ENCODE results near the gene RAB30.

- TF ChIP-seq, protein P1, sequence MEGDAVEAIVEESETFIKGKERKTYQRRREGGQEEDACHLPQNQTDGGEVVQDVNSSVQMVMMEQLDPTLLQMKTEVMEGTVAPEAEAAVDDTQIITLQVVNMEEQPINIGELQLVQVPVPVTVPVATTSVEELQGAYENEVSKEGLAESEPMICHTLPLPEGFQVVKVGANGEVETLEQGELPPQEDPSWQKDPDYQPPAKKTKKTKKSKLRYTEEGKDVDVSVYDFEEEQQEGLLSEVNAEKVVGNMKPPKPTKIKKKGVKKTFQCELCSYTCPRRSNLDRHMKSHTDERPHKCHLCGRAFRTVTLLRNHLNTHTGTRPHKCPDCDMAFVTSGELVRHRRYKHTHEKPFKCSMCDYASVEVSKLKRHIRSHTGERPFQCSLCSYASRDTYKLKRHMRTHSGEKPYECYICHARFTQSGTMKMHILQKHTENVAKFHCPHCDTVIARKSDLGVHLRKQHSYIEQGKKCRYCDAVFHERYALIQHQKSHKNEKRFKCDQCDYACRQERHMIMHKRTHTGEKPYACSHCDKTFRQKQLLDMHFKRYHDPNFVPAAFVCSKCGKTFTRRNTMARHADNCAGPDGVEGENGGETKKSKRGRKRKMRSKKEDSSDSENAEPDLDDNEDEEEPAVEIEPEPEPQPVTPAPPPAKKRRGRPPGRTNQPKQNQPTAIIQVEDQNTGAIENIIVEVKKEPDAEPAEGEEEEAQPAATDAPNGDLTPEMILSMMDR (IDR thresholded peaks at IDR 0.05) = no peak
- TF ChIP-seq EZH2phosphoT487 (IDR thresholded peaks at IDR 0.05) = no peak
These were observed 79.5 kb downstream of the RAB30 start for GRCh38 chr11:82992223-82992622.

Measured in neural progenitor cell (in vitro differentiated cells).